ENCODE results near the gene XRCC5. TPM values are rescaled to one million over a fixed set of nuclear protein-coding genes. Genes with fewer than 3 reads are reported as not detected.

The XRCC5 gene
- total and polyA plus RNA-seq, 2 donors (not counting 3 experiments of a cell fraction or from before 2014, with no cell fraction given), result 267 to 319 TPM

GRCh38 chr2:216110620-216111019 is 1.5 kb downstream of the XRCC5 start:
- Histone ChIP-seq H3K27me3 (ENCODE audit: control insufficient read depth in 2 of 2, insufficient read depth in 2 of 2, low read length in 2 of 2) (peaks cover under 1% of the 10 kb centered on the region in 2 experiments), H3K79me2 (ENCODE audit: control insufficient read depth, insufficient read depth, low read length) (peaks cover 46% of the 10 kb centered on the region), H2AFZ (ENCODE audit: low read depth, low read length) (no peak overlapping the region), H3K4me2 (ENCODE audit: insufficient read depth, low read length) (peak overlapping the region; percentile 98), H3K4me3 (replicated peaks in 1 of 3; ENCODE audit: insufficient read depth in 1 of 3, low read depth in 1 of 3, low read length in 3 of 3) (peak overlapping the region in 2 of 3 experiments; percentile 11 to 100), H3K36me3 (ENCODE audit: control insufficient read depth in 2 of 2, extremely low read depth in 1 of 2, insufficient read depth in 2 of 2, low read length in 2 of 2) (peaks cover 10 to 21% of the 10 kb centered on the region in 2 experiments), H3K27ac (ENCODE audit: insufficient read depth, low read depth, low read length) (peak overlapping the region; percentile 21), H4K20me1 (replicated peaks; ENCODE audit: control insufficient read depth, extremely low read depth, insufficient read depth, low read length) (no peaks in the 10 kb centered on the region), H3K4me1 (ENCODE audit: control insufficient read depth, extremely low read depth, insufficient read depth, low read length) (peaks cover 25% of the 10 kb centered on the region), H3K9me3 (replicated peaks; ENCODE audit: control insufficient read depth, insufficient read depth, low read length) (no peaks in the 10 kb centered on the region), H3K9ac (replicated peaks; ENCODE audit: extremely low read depth, insufficient read depth, low read length) (peak overlapping the region; percentile 100), H3K9me1 (replicated peaks; ENCODE audit: control insufficient read depth, extremely low read depth, insufficient read depth, low read length) (no peaks in the 10 kb centered on the region)
- FAIRE-seq (no peak), DNase-seq (ENCODE audit: low read depth, low spot score) (no peak)
- TF ChIP-seq FOS (IDR thresholded peaks at IDR 0.05; ENCODE audit: borderline replicate concordance, insufficient read depth, low read length), result no peak
- no peak for TF ChIP-seq JUN (IDR thresholded peaks at IDR 0.05; ENCODE audit: borderline replicate concordance, insufficient read depth, insufficient read length, low read depth)
- no peak for TF ChIP-seq GATA2 (IDR thresholded peaks at IDR 0.05; ENCODE audit: insufficient read depth, insufficient read length, low read depth, low read length)
- TF ChIP-seq POLR2AphosphoS5 (IDR thresholded peaks at IDR 0.05; ENCODE audit: insufficient read depth, low read depth, low read length), result no peak
- TF ChIP-seq POLR2A (IDR thresholded peaks at IDR 0.05; ENCODE audit: low read depth, low read length), result no peak
- no peak for TF ChIP-seq MYC (IDR thresholded peaks at IDR 0.05; ENCODE audit: low read depth, low read length)
- TF ChIP-seq CTCF (IDR thresholded peaks at IDR 0.05; ENCODE audit: extremely low read depth in 1 of 2, insufficient read depth in 1 of 2, low read depth in 1 of 2, low read length in 2 of 2), result no peak
- no peak for TF ChIP-seq EZH2 (IDR thresholded peaks at IDR 0.05; ENCODE audit: borderline replicate concordance, low read depth, low read length, severe bottlenecking)
- no peak for TF ChIP-seq MAX (IDR thresholded peaks at IDR 0.05; ENCODE audit: insufficient read depth, insufficient read length)
- intact Hi-C loops (cut with micrococcal nuclease), result loop anchor here (2.0 to 10.0 kb wide), 3 partner anchors 387 to 556 kb away; partner anchors contain the start of genes IGFBP2 and RPL37A
- dilution Hi-C loops (cut with MboI; ENCODE audit: extremely low pct_ligation_motif_present, low sequenced_read_pairs), result no loop called here
- ChIA-PET POLR2A (interaction anchor here (0.7 to 1.0 kb wide), 2 partner anchors 29 to 440 kb away, joined by 3 to 4 read pairs; partner anchors contain the start of genes PECR and TMEM169), CTCF (interaction anchor here (0.8 to 2.4 kb wide), 3 partner anchors 77 to 556 kb away, joined by 3 to 8 read pairs (median 7); no protein-coding TSS in a partner anchor)
- no TSS peak for BruUV-seq (replicated peaks)

All from endothelial cell of umbilical vein (primary cell).